ENCODE measurements around the gene IGHMBP2.

- TF ChIP-seq, protein P1, sequence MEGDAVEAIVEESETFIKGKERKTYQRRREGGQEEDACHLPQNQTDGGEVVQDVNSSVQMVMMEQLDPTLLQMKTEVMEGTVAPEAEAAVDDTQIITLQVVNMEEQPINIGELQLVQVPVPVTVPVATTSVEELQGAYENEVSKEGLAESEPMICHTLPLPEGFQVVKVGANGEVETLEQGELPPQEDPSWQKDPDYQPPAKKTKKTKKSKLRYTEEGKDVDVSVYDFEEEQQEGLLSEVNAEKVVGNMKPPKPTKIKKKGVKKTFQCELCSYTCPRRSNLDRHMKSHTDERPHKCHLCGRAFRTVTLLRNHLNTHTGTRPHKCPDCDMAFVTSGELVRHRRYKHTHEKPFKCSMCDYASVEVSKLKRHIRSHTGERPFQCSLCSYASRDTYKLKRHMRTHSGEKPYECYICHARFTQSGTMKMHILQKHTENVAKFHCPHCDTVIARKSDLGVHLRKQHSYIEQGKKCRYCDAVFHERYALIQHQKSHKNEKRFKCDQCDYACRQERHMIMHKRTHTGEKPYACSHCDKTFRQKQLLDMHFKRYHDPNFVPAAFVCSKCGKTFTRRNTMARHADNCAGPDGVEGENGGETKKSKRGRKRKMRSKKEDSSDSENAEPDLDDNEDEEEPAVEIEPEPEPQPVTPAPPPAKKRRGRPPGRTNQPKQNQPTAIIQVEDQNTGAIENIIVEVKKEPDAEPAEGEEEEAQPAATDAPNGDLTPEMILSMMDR (IDR thresholded peaks at IDR 0.05; ENCODE audit: low read depth, low read length): no peak
- TF ChIP-seq MYC (IDR thresholded peaks at IDR 0.05; ENCODE audit: low read depth, low read length) (no peak), POLR2A (IDR thresholded peaks at IDR 0.05; ENCODE audit: extremely low read depth, insufficient read length) (no peak)
Observed at GRCh38 chr11:68927280-68928135, 23.8 kb downstream of the IGHMBP2 start.

Measured in NB4 (cell line).